Psoas muscle (tissue), 8 donors: Measurements from ENCODE around the gene PHACTR3. TPM values are rescaled to one million over a fixed set of nuclear protein-coding genes. Genes with fewer than 3 reads are reported as not detected.

Experiments
- ATAC-seq, 4 donors: fragments of 200-7000 bp; cut with Tn5 transposase; one replicate each; pipeline ENCODE4 v1.9.1; 2020; ENCODE audit warnings: moderate library complexity in 3 of 4, mild to moderate bottlenecking in 2 of 4
- DNase-seq, 2 donors: peaks; one replicate each; pipeline ENCODE4 v3.0.0-alpha.2; 2020
- H3K27ac ChIP-seq: fragments of 200-600 bp; one replicate; pipeline ENCODE4 v1.8.0; 2022
- H3K27me3 ChIP-seq, 3 donors: fragments of 200-600 bp in 1 of 3; one replicate each; pipeline versions ENCODE4 v1.6.1 to v1.8.0; 2013 to 2022; ENCODE audit warnings: low read length in 2 of 3, mild to moderate bottlenecking in 2 of 3, moderate library complexity in 1 of 3; ENCODE audit not compliant: insufficient read depth in 3 of 3
- H3K36me3 ChIP-seq, 2 donors: fragments of 200-600 bp in 1 of 2; one replicate each; pipeline versions ENCODE4 v1.6.1 to v1.8.0; 2013 to 2022; ENCODE audit warnings: low read depth in 1 of 2, mild to moderate bottlenecking in 1 of 2, moderate library complexity in 1 of 2; ENCODE audit not compliant: insufficient read depth in 1 of 2
- H3K4me1 ChIP-seq: fragments of 200-600 bp; one replicate; pipeline ENCODE4 v1.8.0; 2022
- H3K4me3 ChIP-seq: fragments of 200-600 bp; one replicate; pipeline ENCODE4 v1.8.0; 2022; ENCODE audit warnings: mild to moderate bottlenecking
- H3K9me3 ChIP-seq: fragments of 200-600 bp; one replicate; pipeline ENCODE4 v1.8.0; 2022
- CTCF ChIP-seq: fragments of 200-600 bp; IDR thresholded peaks from one replicate; pipeline ENCODE4 v1.8.0; 2022; ENCODE audit warnings: antibody characterized with exemption
- WGBS, 3 donors: extraction: QIAGEN DNeasy Blood & Tissue Kit; methylation state at CpG; one replicate each; pipeline versions ENCODE4 v1.1.6 to v1.1.7; 2013; 5-methylcytosine and 5-hydroxymethylcytosine counted together
- intact Hi-C, 2 donors: fragments of 100-400 bp; cut with DNase I; formaldehyde crosslinking; loops; one replicate each; pipeline versions ENCODE4 v1.11.0 to v1.14.2; 2022
- polyA plus RNA-seq, 3 donors: library from polyadenylated mRNA; stranded (reverse); fragments of 200-250 nt; gene quantifications; one replicate each; pipeline ENCODE4 v1.2.3, GENCODE V29; 2013
- total RNA-seq, 4 donors: library from RNA; stranded (reverse); fragmentation: NEBNext Ultra II Directional in 2 of 4; extraction: Animal tissue kit (Norgen Biotek cat#: 25700) in 2 of 4; gene quantifications; one replicate each; pipeline versions ENCODE4 v1.2.1 to v1.2.4, GENCODE V29; 2021 to 2023
- donor health status: healthy with polysubstance abuse.
- donor health status: DM: no; HTN: no; CAD: no; lungs with moderate emphysema.
- donor health status: Bipolar disorder and iron deficiency.
- donor health status: healthy.
- donor health status: DM: yes; HTN: yes; CAD: no.
- donor health status: DM: no; HTN: no; CAD: no.
- donor health status: DM: no; HTN: no; CAD: no.
- donor health status: DM: yes; HTN: yes; CAD: no.

Gene PHACTR3
- total and polyA plus RNA-seq, 7 donors, result 0.10 to 0.46 (median 0.15) TPM; not detected in 3

GRCh38 chr20:59735486-59735885, 131.1 kb downstream of the PHACTR3 start:
- 24 to 43% (median 33%) methylated on average over 8 of the region's 8 CpGs for WGBS, 3 donors
- DNase-seq (no peak), ATAC-seq (no peak)
- intact Hi-C loops, result no loop called here
- H3K27ac ChIP-seq, result no peak overlapping the region
- no peaks in the 10 kb centered on the region for H3K36me3 ChIP-seq
- no peaks in the 10 kb centered on the region for H3K9me3 ChIP-seq
- H3K27me3 ChIP-seq, result peaks cover 0 to 7% (median 0%) of the 10 kb centered on the region in 3 donors
- no peak overlapping the region for H3K4me3 ChIP-seq
- H3K4me1 ChIP-seq, result no peaks in the 10 kb centered on the region
- TF ChIP-seq CTCF, result no peak

GRCh38 chr20:59735917-59736316, 131.6 kb downstream of the PHACTR3 start:
- TF ChIP-seq CTCF, result no peak
- no peak overlapping the region for H3K27ac ChIP-seq
- no peak overlapping the region for H3K4me3 ChIP-seq
- H3K9me3 ChIP-seq, result no peaks in the 10 kb centered on the region
- H3K27me3 ChIP-seq, result peaks cover 0 to 7% (median 0%) of the 10 kb centered on the region in 3 donors
- no peaks in the 10 kb centered on the region for H3K4me1 ChIP-seq
- intact Hi-C loops, result no loop called here
- no peaks in the 10 kb centered on the region for H3K36me3 ChIP-seq
- DNase-seq (no peak), ATAC-seq (no peak)
- WGBS, 3 donors, result 30 to 52% (median 45%) methylated on average over 1 of the region's 1 CpG

- WGBS, 3 donors, result 78 to 80% (median 78%) methylated on average over 5 to 10 of the region's 10 CpGs
- peaks cover 0 to 7% (median 0%) of the 10 kb centered on the region in 3 donors for H3K27me3 ChIP-seq
- no peak for ATAC-seq
- no peaks in the 10 kb centered on the region for H3K4me1 ChIP-seq
- intact Hi-C loops, result no loop called here
- TF ChIP-seq CTCF, result no peak
- no peaks in the 10 kb centered on the region for H3K9me3 ChIP-seq
- no peak overlapping the region for H3K4me3 ChIP-seq
- no peak for DNase-seq
- no peak overlapping the region for H3K27ac ChIP-seq
- H3K36me3 ChIP-seq, result no peaks in the 10 kb centered on the region
Observed at GRCh38 chr20:59736366-59736765, 132.0 kb downstream of the PHACTR3 start.

GRCh38 chr20:59737073-59737666, 132.8 kb downstream of the PHACTR3 start:
- ATAC-seq (no peak), DNase-seq (no peak)
- Histone ChIP-seq H3K4me3 (no peak overlapping the region), H3K36me3 (no peaks in the 10 kb centered on the region), H3K9me3 (no peaks in the 10 kb centered on the region), H3K27me3 (peaks cover 0 to 7% (median 0%) of the 10 kb centered on the region in 3 donors), H3K27ac (no peak overlapping the region), H3K4me1 (no peaks in the 10 kb centered on the region)
- intact Hi-C loops, result no loop called here
- TF ChIP-seq CTCF, result no peak
- 59 to 69% (median 61%) methylated on average over 16 of the region's 16 CpGs for WGBS, 3 donors

- Histone ChIP-seq H3K4me3 (no peak overlapping the region), H3K4me1 (no peaks in the 10 kb centered on the region), H3K27ac (no peak overlapping the region), H3K36me3 (no peaks in the 10 kb centered on the region), H3K27me3 (peaks cover 0 to 12% (median 2%) of the 10 kb centered on the region in 3 donors), H3K9me3 (no peaks in the 10 kb centered on the region)
- 87 to 88% (median 88%) methylated on average over 4 of the region's 4 CpGs for WGBS, 3 donors
- DNase-seq (no peak), ATAC-seq (no peak)
- no peak for TF ChIP-seq CTCF
- intact Hi-C loops, result no loop called here
Observed at GRCh38 chr20:59737816-59738215, 133.5 kb downstream of the PHACTR3 start.
